H1 (cell line): ENCODE data around the gene TIMD4. TPM values are rescaled to one million over a fixed set of nuclear protein-coding genes. Genes with fewer than 3 reads are reported as not detected.

Experiments used
- CTCF ChIA-PET: fragments of 300-600 bp; sonication (Branson Sonifier 250); formaldehyde crosslinking; loops from one replicate; lab custom pipeline; 2021; ENCODE audit not compliant: partially characterized antibody; lab: Charles Lee
- POLR2A ChIA-PET: fragments of 300-600 bp; sonication (Branson Sonifier 250); formaldehyde crosslinking; loops from one replicate; lab custom pipeline; 2021; ENCODE audit warnings: inconsistent platforms; ENCODE audit not compliant: partially characterized antibody; lab: Charles Lee
- DNase-seq, 2 experiments: peaks; one replicate each; pipeline versions ENCODE4 v3.0.0 to v3.0.0-alpha.2; 2010 to 2022; ENCODE audit warnings: low spot score in 2 of 2, low read depth in 1 of 2, mixed read lengths in 1 of 2
- FAIRE-seq: peaks from 2 replicates; lab custom pipeline; 2011; peaks lifted over from hg19 to GRCh38; lab: Jason Lieb, UNC
- H2AFZ ChIP-seq: 2 replicates; pipeline ENCODE4 v1.8.1; 2012; ENCODE audit warnings: low read length, inconsistent platforms
- H2AK5ac ChIP-seq: 2 replicates; pipeline ENCODE4 v1.6.1; 2013; ENCODE audit warnings: low read depth, low read length
- H2BK120ac ChIP-seq: replicated peaks from 2 replicates; pipeline ENCODE3; 2013; ENCODE audit warnings: low read depth, low read length, inconsistent platforms
- H2BK12ac ChIP-seq: 2 replicates; pipeline ENCODE4 v1.6.1; 2013; ENCODE audit warnings: low read depth, low read length
- H2BK15ac ChIP-seq: 2 replicates; pipeline ENCODE4 v1.6.1; 2013; ENCODE audit warnings: low read length
- H2BK20ac ChIP-seq: 2 replicates; pipeline ENCODE4 v1.6.1; 2013; ENCODE audit warnings: low read length
- H2BK5ac ChIP-seq: 2 replicates; pipeline ENCODE4 v1.6.1; 2013; ENCODE audit warnings: low read depth, low read length
- H3K14ac ChIP-seq: 2 replicates; pipeline ENCODE4 v1.6.1; 2013; ENCODE audit warnings: inconsistent platforms; ENCODE audit not compliant: insufficient read length
- H3K18ac ChIP-seq: 2 replicates; pipeline ENCODE4 v1.6.1; 2013; ENCODE audit warnings: low read length; ENCODE audit errors: extremely low read depth
- H3K23ac ChIP-seq: 2 replicates; pipeline ENCODE4 v1.6.1; 2013; ENCODE audit warnings: inconsistent platforms; ENCODE audit not compliant: insufficient read length
- H3K23me2 ChIP-seq: 2 replicates; pipeline ENCODE4 v1.6.1; 2013; ENCODE audit warnings: low read depth, low read length
- H3K27ac ChIP-seq: 2 replicates; pipeline ENCODE4 v1.6.1; 2011; ENCODE audit warnings: low read depth, low read length, inconsistent platforms
- H3K27me3 ChIP-seq, 4 experiments: replicated peaks in 1 of 4; 1 replicate in 1 of 4; 2 replicates in 3 of 4; pipeline versions ENCODE4 v1.6.1 to v1.8.1; 2011 to 2013; ENCODE audit warnings: low read length in 3 of 4, mild to moderate bottlenecking in 3 of 4, inconsistent platforms in 2 of 4, mixed read lengths in 2 of 4, moderate library complexity in 1 of 4; ENCODE audit not compliant: control insufficient read depth in 3 of 4, insufficient read depth in 3 of 4; ENCODE audit errors: extremely low read depth in 1 of 4
- H3K36me3 ChIP-seq, 4 experiments: 2 replicates each; pipeline versions ENCODE4 v1.6.1 to v1.8.1; 2011 to 2013; ENCODE audit warnings: mild to moderate bottlenecking in 4 of 4, low read length in 3 of 4, moderate library complexity in 2 of 4, control low read depth in 1 of 4, inconsistent platforms in 1 of 4; ENCODE audit not compliant: insufficient read depth in 4 of 4, control insufficient read depth in 2 of 4
- H3K4ac ChIP-seq: replicated peaks from 2 replicates; pipeline ENCODE3; 2013; ENCODE audit warnings: low read length, low read depth, mixed read lengths, inconsistent platforms; ENCODE audit not compliant: insufficient read length
- H3K4me1 ChIP-seq, 4 experiments: replicated peaks in 1 of 4; 1 replicate in 1 of 4; 2 replicates in 3 of 4; pipeline versions ENCODE4 v1.6.1 to v1.8.1; 2011 to 2013; ENCODE audit warnings: low read length in 3 of 4, inconsistent platforms in 2 of 4, mixed read lengths in 1 of 4; ENCODE audit not compliant: insufficient read depth in 4 of 4, control insufficient read depth in 3 of 4
- H3K4me2 ChIP-seq, 2 experiments: 2 replicates each; pipeline versions ENCODE4 v1.6.1 to v1.8.1; 2011 to 2013; ENCODE audit warnings: low read depth in 2 of 2, low read length in 2 of 2, control low read depth in 1 of 2, inconsistent platforms in 1 of 2, mild to moderate bottlenecking in 1 of 2; ENCODE audit not compliant: insufficient read depth in 1 of 2
- H3K4me3 ChIP-seq, 4 experiments: fragments of 200-600, 300-600 bp in 1 of 4; sonication (generic), shearing (Covaris generic), sonication (Bioruptor Twin) in 1 of 4; 2 replicates each; pipeline versions ENCODE4 v1.5.1 to v1.8.1; 2011 to 2016; ENCODE audit warnings: low read length in 4 of 4, low read depth in 3 of 4, control low read depth in 2 of 4, inconsistent platforms in 2 of 4, mild to moderate bottlenecking in 2 of 4, mixed read lengths in 1 of 4, moderate library complexity in 1 of 4; ENCODE audit not compliant: insufficient read depth in 2 of 4; ENCODE audit errors: extremely low read depth in 1 of 4
- H3K56ac ChIP-seq: replicated peaks from 2 replicates; pipeline ENCODE3; 2013; ENCODE audit warnings: low read depth, mild to moderate bottlenecking, mixed read lengths, low read length, inconsistent platforms; ENCODE audit not compliant: insufficient read length
- H3K79me1 ChIP-seq: 2 replicates; pipeline ENCODE4 v1.6.1; 2013; ENCODE audit warnings: low read depth, low read length, control low read depth
- H3K79me2 ChIP-seq, 2 experiments: 2 replicates each; pipeline versions ENCODE4 v1.6.1 to v1.8.1; 2012 to 2013; ENCODE audit warnings: low read length in 2 of 2, mild to moderate bottlenecking in 2 of 2, inconsistent platforms in 1 of 2; ENCODE audit not compliant: insufficient read depth in 2 of 2, control insufficient read depth in 1 of 2
- H3K9ac ChIP-seq, 4 experiments: replicated peaks in 1 of 4; 1 replicate in 1 of 4; 2 replicates in 3 of 4; pipeline versions ENCODE4 v1.6.1 to v1.8.1; 2011 to 2013; ENCODE audit warnings: low read depth in 3 of 4, low read length in 3 of 4, control low read depth in 2 of 4, mild to moderate bottlenecking in 2 of 4, moderate library complexity in 2 of 4, inconsistent platforms in 1 of 4; ENCODE audit errors: extremely low read depth in 1 of 4
- H3K9me3 ChIP-seq, 2 experiments: 2 replicates each; pipeline versions ENCODE4 v1.6.1 to v1.8.1; 2012 to 2013; ENCODE audit warnings: mild to moderate bottlenecking in 2 of 2, moderate library complexity in 2 of 2, control low read depth in 1 of 2, inconsistent platforms in 1 of 2, low read depth in 1 of 2, low read length in 1 of 2, mixed read lengths in 1 of 2; ENCODE audit not compliant: insufficient read depth in 2 of 2
- H4K20me1 ChIP-seq, 2 experiments: replicated peaks in 1 of 2; 2 replicates each; pipeline versions ENCODE3 to v1.8.1; 2011 to 2013; ENCODE audit warnings: inconsistent platforms in 2 of 2, low read length in 2 of 2, mild to moderate bottlenecking in 1 of 2; ENCODE audit not compliant: insufficient read depth in 2 of 2, control insufficient read depth in 1 of 2
- H4K5ac ChIP-seq: 2 replicates; pipeline ENCODE4 v1.6.1; 2013; ENCODE audit warnings: low read length, low read depth, mixed read lengths, inconsistent platforms; ENCODE audit not compliant: insufficient read length
- H4K8ac ChIP-seq: 2 replicates; pipeline ENCODE4 v1.8.0; 2013; ENCODE audit warnings: mild to moderate bottlenecking, moderate library complexity, low read length, inconsistent platforms; ENCODE audit not compliant: insufficient read depth; ENCODE audit errors: extremely low read depth
- H4K91ac ChIP-seq: replicated peaks from 2 replicates; pipeline ENCODE3; 2013; ENCODE audit warnings: low read length, mixed read lengths, inconsistent platforms; ENCODE audit not compliant: insufficient read length
- HDAC2 ChIP-seq, 2 experiments: fragments of 300-600 bp in 1 of 2; sonication (generic) in 1 of 2; IDR thresholded peaks; 2 replicates each; pipeline ENCODE4 v1.6.1; 2011 to 2012; ENCODE audit warnings: low read depth in 2 of 2, low read length in 2 of 2, mild to moderate bottlenecking in 2 of 2, moderate library complexity in 2 of 2, borderline replicate concordance in 1 of 2, inconsistent platforms in 1 of 2
- HDAC6 ChIP-seq: IDR thresholded peaks from one replicate; pipeline ENCODE4 v1.7.1; 2012; ENCODE audit warnings: low read depth, mild to moderate bottlenecking, inconsistent platforms, low read length, moderate library complexity
- KDM1A ChIP-seq: fragments of 200-600, 300-600 bp; sonication (generic); IDR thresholded peaks from 2 replicates; pipeline ENCODE4 v1.7.1; 2016; ENCODE audit warnings: mild to moderate bottlenecking, low read length, borderline replicate concordance
- RAD21 ChIP-seq, 2 experiments: IDR thresholded peaks in 1 of 2; conservative IDR thresholded peaks in 1 of 2; 2 replicates each; pipeline ENCODE4 v1.6.1; 2011; ENCODE audit warnings: low read depth in 2 of 2, low read length in 2 of 2, improper control_type of control experiment in 1 of 2, inconsistent platforms in 1 of 2, mild to moderate bottlenecking in 1 of 2, moderate library complexity in 1 of 2
- RNF2 ChIP-seq: fragments of 200-900, 300-1000 bp; sonication (generic); IDR thresholded peaks from 2 replicates; pipeline ENCODE4 v1.7.1; 2016; ENCODE audit warnings: borderline replicate concordance, low read depth, mild to moderate bottlenecking, antibody characterized with exemption, low read length; ENCODE audit not compliant: poor library complexity, severe bottlenecking; ENCODE audit errors: missing control alignments
- SP4 ChIP-seq: IDR thresholded peaks from 2 replicates; pipeline ENCODE4 v1.6.1; 2012; ENCODE audit warnings: low read length, inconsistent platforms
- WGBS, 2 experiments: shearing (Covaris generic) in 1 of 2; methylation state at CpG; one replicate each; pipeline versions ENCODE4 v1.1.6 to v1.1.7; 2013 to 2015; ENCODE audit warnings: low lambda C conversion rate in 2 of 2, mixed read lengths in 2 of 2, inconsistent platforms in 1 of 2, low coverage in 1 of 2, missing lambda C conversion rate in 1 of 2; ENCODE audit not compliant: insufficient replicate concordance in 2 of 2, insufficient coverage in 1 of 2, insufficient read length in 1 of 2; ENCODE audit errors: extremely low coverage in 1 of 2, missing lambda C conversion rate in 1 of 2; 5-methylcytosine and 5-hydroxymethylcytosine counted together
- polyA plus RNA-seq, 7 experiments: library from polyadenylated mRNA; depleted of rRNA in 3 of 7; stranded (reverse) in 5 of 7; unstranded in 2 of 7; fragments of >200 nt in 5 of 7; fragments of 200-250 nt in 2 of 7; gene quantifications; 1 replicate in 5 of 7; 2 replicates in 1 of 7; 4 replicates in 1 of 7; pipeline versions ENCODE4 v1.2.1 to v1.2.3, GENCODE V29; 2011 to 2013; ENCODE audit warnings: missing spikeins in 2 of 7, mixed read lengths in 2 of 7
- total RNA-seq: library from RNA; stranded (reverse); fragmentation: NEBNext Ultra II Directional; extraction: Animal tissue kit (Norgen Biotek cat#: 25700); gene quantifications from 2 replicates; pipeline ENCODE4 v1.2.1, GENCODE V29; 2021
- TF ChIP-seq, protein P1 (sequence below), 3 experiments: IDR thresholded peaks; 1 replicate in 2 of 3; 2 replicates in 1 of 3; pipeline versions ENCODE4 v1.5.1 to v1.6.1; 2011; ENCODE audit warnings: low read length in 3 of 3, mild to moderate bottlenecking in 3 of 3, inconsistent platforms in 2 of 3, low read depth in 1 of 3, moderate library complexity in 1 of 3; ENCODE audit not compliant: insufficient read depth in 1 of 3; ENCODE audit errors: control extremely low read depth in 1 of 3

The TIMD4 gene
- total and polyA plus RNA-seq, 2 of the 8 experiments (the other 6 are each of a cell fraction or from before 2014, with no cell fraction given) = not detected

- H2BK12ac ChIP-seq = peak overlapping the region; percentile 18; the same call in 1 of the 2 replicates
- H2AFZ ChIP-seq = 0 out of 2 replicates have a peak overlapping the region, but pooled peaks have one; percentile 63
- H2AK5ac ChIP-seq = no peak overlapping the region
- H3K4me3 ChIP-seq = no peak overlapping the region
- no peaks in the 10 kb centered on the region for H3K27me3 ChIP-seq
- H3K23me2 ChIP-seq = no peaks in the 10 kb centered on the region
- no peak overlapping the region for H3K56ac ChIP-seq
- TF ChIP-seq KDM1A (no peak), HDAC2 (IDR thresholded peaks at IDR 0.05; ENCODE audit: borderline replicate concordance in 1 of 2, low read depth in 2 of 2, low read length in 2 of 2) (no peak), RNF2 (no peak), RAD21 (IDR thresholded peaks at IDR 0.05 in 1 of 2, conservative IDR thresholded peaks at IDR 0.05 in 1 of 2; ENCODE audit: low read depth in 2 of 2, low read length in 2 of 2) (peak; percentile 49 to 60), HDAC6 (no peak), SP4 (no peak)
- TF ChIP-seq, protein P1, sequence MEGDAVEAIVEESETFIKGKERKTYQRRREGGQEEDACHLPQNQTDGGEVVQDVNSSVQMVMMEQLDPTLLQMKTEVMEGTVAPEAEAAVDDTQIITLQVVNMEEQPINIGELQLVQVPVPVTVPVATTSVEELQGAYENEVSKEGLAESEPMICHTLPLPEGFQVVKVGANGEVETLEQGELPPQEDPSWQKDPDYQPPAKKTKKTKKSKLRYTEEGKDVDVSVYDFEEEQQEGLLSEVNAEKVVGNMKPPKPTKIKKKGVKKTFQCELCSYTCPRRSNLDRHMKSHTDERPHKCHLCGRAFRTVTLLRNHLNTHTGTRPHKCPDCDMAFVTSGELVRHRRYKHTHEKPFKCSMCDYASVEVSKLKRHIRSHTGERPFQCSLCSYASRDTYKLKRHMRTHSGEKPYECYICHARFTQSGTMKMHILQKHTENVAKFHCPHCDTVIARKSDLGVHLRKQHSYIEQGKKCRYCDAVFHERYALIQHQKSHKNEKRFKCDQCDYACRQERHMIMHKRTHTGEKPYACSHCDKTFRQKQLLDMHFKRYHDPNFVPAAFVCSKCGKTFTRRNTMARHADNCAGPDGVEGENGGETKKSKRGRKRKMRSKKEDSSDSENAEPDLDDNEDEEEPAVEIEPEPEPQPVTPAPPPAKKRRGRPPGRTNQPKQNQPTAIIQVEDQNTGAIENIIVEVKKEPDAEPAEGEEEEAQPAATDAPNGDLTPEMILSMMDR (IDR thresholded peaks at IDR 0.05; ENCODE audit: control extremely low read depth in 1 of 3, insufficient read depth in 1 of 3, low read depth in 1 of 3, low read length in 3 of 3) = peak in 2 of 3 experiments; percentile 15 to 44; a peak in 2 of 4 replicates
- TF ChIP-seq, all 59 proteins: peak for 2
- H4K8ac ChIP-seq = no peak overlapping the region
- no peak overlapping the region for H3K4me2 ChIP-seq
- H2BK20ac ChIP-seq = no peak overlapping the region
- H3K23ac ChIP-seq = no peak overlapping the region
- H3K14ac ChIP-seq = no peak overlapping the region
- H3K27ac ChIP-seq = no peak overlapping the region
- ChIA-PET CTCF (interaction anchor here (0.8 to 1.6 kb wide), 3 partner anchors 12 to 63 kb away, joined by 3 to 5 read pairs (median 3); no protein-coding TSS in a partner anchor), POLR2A (interaction anchor here (0.6 kb wide), 1 partner anchor 22 kb away, joined by 3 read pairs; no protein-coding TSS in a partner anchor)
- no peaks in the 10 kb centered on the region for H3K36me3 ChIP-seq
- DNase-seq = no peak
- H4K5ac ChIP-seq = no peak overlapping the region
- H3K4me1 ChIP-seq = no peaks in the 10 kb centered on the region
- no peak overlapping the region for H4K91ac ChIP-seq
- H4K20me1 ChIP-seq = no peaks in the 10 kb centered on the region
- H2BK5ac ChIP-seq = no peak overlapping the region; the same call in 1 of the 2 replicates
- H3K18ac ChIP-seq = no peak overlapping the region
- H3K4ac ChIP-seq = no peak overlapping the region
- H2BK120ac ChIP-seq = no peak overlapping the region
- FAIRE-seq = no peak
- H3K79me1 ChIP-seq = no peaks in the 10 kb centered on the region
- no peaks in the 10 kb centered on the region for H3K9me3 ChIP-seq
- no peak overlapping the region for H3K9ac ChIP-seq
- WGBS, 2 experiments = 82% methylated on average over 1 of the region's 1 CpG; no CpG with 5 or more reads in 1 of the 2 experiments
- H2BK15ac ChIP-seq = no peak overlapping the region
- H3K79me2 ChIP-seq = no peaks in the 10 kb centered on the region
Observed at GRCh38 chr5:156892223-156892622, 70.8 kb downstream of the TIMD4 start.
